ENCODE data around the gene MFSD12.
A peak's percentile ranks its signal among the peaks of the same experiment; 100 is the strongest.

Gene MFSD12

DNA sequence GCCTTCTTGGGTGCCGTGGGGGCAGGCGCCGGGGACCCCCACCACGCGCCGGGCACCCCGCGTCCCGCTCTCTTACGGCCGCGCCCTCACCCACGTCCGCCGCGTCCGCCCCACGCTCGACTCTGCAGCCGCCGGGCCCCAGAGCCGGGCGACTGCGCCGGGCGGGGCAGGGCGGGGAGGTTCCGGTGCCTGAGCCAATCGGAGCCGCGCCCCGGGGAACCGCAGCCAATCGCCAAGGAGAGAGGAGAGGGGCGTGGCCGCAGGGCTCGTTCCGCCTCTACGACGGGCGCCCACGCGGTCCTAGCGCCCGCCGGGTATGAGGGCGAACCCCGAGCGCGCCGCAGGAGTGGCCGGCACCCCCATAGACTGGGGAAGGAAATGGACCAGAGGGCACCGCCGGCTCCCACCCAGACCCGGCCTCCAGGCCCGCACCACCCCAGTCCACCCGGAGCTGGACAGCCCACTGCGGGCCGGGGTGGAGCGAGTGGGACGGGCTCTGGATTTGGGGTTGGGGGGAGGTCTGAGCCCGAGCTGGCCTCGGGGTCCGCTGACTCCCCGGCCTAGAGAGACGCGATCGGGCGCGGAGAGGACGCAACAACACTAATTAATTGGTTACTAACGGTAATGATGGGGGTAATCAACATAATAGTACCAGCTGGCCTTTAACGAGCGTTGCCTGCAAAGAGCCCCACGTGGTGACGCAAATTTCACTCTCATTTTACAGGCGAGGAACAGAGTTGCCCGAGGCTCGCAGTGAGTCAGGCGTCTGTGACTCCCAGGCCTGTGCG lies at the start of gene MFSD12:
Gene MFSD12 (minus strand): TSS at position 126 of the 788 bp plus-strand sequence. CDS start 183 bp downstream, outside the sequence.
- DNase-seq, result peak; percentile 76

DNA sequence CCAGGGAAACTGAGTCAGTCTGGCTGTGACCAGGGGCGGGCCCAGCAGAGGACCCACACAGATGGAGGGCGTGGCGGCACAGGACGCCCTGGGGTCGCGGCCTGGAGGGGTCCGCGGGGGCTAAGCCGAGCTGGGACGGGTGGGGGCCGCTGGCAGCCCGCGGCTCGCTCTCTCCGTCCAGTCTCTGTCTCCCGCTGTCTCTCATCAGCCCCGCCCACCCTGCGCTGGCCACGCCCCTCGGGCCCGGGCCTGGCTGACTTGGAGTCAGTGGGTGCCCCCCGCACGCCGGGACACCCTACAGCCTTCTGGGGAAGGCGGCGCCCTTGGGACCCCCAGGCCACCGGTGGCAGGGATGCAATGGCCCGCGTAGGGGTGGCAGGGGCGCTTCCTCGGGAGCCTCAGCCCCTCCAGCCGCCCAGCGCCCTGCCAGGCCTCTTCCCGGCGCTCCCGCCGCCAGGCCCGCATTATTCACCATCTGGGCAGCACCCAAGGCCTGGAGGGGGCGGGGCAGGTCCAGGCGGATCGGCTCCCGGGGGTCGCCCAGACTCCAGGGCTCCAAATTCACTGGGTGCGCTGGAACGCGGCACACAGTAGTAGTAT lies 49.4 kb upstream of the MFSD12 start, which contains the start of gene TBXA2R:
Gene TBXA2R (minus strand): TSS at position 186 of the 600 bp plus-strand sequence. CDS start 6,241 bp downstream, outside the sequence.
- peak; percentile 13 for DNase-seq

DNA sequence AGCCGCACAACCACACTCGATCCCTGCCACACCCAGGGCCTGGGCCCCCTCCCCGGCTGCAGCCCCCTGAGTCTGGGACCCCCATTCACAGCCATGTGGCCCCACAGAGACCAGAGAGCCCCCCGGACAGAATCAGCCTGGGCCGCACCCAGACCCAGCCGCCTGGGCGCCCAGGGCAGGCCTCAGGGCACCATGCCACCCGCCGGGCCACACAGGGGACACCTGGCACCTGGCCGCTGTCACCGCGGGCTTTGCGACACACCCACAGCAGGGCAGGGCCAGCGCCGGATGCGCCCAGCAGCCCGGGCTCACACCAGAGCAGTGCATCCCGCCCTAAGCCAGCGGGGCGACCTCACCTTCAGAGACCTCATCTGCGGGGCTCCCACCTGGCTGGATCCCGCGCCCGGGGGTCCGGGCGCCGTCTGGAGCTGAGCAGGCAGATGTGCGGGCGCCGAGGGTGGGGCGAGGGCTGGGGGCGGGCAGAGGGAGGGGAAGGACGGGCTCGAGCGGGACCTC lies 48.8 kb upstream of the MFSD12 start:
- DNase-seq, result no peak

DNA sequence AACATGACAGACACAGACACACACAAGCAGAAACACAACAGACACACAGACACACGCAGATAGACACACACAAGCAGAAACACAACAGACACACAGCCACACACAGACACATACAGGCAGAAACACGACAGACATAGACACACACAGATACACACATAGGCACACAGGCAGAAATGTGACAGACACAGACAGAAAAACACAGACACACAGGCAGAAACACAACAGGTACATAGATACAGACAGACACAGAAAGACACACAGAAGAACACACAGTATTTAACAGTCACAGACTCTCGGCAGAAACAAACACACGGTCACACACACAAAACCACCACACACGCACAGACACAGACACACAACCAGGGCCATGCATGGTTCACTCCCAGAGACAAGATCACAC lies 48.4 kb upstream of the MFSD12 start:
- no peak for DNase-seq

DNA sequence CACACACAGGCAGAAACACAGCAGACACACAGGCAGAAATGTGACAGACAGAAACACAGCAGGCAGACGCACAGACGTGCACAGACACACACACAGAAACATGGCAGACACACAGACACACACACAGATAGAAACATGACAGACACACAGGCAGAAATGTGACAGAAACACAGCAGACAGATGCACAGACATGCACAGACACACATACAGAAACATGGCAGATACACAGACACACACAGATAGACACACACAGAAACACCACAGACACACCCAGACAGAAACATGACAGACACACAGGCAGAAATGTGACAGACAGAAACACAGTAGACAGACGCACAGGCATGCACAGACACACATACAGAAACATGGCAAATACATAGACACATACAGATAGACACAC lies 48.0 kb upstream of the MFSD12 start:
- DNase-seq, result no peak

DNA sequence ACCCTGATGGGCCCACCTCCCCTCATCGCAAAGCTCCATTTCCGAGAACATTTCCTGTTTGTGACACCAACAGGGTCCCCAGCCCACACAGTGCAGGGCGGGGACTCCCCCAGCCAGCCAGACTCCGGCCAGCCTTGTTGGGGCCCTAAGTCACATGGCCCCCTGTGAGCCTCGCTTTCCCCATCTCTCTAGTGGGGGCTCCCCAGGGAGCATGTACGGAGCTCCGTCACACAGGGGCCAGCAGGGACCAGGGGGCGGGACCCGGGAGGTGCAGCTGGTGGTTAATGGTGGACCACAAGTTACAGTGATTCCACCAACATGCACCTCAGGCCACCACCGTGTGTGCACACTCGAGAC lies 47.6 kb upstream of the MFSD12 start:
- DNase-seq, result no peak

DNA sequence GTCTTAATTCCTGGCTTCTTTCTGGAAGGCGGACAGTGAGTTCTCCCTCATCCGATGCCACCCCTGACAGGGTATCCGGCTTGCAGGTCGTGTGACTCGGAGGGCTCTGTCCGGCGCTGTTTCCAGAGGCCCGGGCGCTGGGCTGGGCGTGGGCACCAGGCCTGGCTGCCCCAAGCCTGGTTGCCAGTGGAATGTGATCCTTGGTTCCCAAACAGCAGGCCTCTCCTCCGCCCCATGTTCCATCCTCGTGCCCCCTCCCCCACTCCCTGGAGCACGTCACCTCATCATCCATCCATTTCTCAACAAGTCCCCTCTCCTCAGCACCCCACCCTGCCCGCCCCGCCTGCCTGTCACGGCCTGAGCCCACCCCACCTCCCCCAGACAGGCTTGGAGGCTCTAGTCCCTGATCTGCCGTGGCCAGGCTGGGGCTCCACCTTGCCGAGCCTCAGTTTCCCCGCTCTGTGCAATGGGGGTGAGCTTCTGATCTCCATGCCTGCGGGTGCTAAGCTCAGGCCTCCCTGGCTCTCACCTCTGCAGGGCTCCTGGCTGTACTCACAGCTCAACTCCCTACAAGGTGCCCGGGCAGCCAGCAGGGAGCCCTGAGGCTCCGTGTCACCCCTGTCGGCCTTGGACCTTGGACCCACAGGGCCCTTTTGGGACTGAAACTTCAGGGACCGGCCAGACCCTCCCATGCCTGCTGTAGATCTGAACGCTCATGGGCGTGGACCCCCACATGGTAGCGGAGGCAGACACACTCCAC lies 47.0 kb upstream of the MFSD12 start:
- no peak for DNase-seq

DNA sequence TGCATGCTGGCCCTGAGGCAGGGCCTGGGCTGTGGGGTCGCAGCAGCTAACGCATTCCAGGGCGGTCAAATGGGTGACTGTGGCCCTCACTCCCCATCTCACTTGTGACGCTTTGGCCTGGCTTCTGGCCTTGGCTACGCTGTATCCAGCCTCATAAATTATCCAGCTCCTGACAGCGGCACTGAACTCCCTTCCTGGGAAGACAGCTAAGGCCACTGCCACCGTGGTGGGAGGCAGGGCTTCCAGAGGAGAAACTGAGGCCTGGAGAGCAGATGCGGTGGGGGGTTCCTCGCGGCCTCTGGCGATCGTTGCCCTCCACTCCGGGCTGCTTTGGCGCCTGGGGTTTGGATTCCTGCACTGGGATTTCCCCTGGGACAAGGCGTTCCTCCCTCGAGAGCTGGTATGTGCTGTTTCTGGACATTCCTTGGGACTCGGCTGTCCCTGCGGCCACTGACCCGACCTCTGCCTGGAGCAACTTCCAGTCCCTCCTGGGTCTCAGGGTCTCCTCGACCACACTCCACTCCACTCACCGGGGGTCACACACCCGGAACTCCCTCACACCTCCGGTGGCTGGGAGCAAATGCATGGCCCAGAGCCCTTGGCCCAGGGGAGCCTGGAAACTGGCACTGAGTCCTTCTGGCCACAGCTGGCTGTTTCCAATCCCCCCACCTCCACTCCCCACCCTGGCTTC lies 45.9 kb upstream of the MFSD12 start:
- no peak for DNase-seq

DNA sequence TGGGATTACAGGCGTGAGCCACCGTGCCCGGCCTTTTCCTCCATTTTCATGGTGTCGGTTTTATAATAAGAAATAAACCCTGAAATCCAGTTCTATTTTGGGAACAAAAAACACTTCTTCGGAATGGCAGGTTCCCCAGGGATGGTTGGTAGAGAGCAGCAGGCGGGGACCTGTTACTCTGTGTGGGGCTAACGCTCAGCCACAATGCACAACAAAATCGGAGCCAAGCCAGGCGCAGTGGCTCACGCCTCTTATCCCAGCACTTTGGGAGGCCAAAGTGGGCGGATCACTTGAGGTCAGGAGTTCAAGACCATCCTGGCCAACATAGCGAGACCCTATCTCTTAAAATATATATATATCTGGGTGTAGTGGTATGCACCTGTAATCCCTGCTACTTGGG lies 43.6 kb upstream of the MFSD12 start:
- no peak for DNase-seq

DNA sequence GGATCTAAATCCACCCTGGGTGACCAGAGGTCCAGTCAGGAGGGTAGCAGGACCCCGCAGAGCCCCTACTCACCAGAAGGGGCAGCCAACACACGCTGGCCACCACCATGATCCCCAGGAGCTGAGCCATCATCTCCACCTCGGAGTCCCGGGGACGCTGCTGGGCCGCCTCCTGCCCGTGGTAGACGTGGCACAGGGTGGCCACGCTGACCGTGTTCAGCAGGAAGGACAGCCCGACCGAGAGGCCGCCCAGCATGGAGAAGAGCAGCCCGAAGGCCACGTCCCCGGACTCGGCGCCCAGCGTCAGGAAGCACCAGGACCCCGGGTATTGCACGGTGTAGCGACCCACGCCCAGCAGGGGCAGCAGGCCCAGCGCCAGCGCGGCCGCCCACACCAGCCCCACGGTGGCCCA lies 42.4 kb upstream of the MFSD12 start:
- no peak for DNase-seq

DNA sequence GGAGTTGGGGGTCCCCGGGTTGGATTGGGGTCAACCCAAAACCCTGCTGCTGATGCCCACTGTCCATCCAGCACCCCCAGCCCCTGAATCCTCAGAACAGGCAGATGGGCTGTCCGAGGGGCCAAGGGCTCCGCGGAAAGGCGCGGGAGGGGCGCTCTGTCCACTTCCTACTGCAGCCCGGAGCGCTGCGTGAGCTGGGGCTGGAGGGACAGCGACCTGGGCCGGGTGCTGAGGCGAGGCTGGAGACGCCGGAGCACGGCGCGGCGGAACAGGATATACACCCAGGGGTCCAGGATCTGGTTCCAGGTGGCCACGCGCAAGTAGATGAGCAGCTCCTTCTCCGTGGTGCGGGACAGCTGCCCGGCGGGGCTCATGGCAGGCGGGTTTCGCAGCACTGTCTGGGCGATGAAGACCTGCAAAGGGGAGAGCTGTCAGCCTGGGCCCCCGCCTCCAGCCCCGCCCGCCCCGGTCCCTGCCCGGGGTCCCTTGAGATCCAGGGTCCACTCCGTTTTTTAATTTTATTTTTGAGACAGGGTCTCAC lies 38.2 kb upstream of the MFSD12 start:
- no peak for DNase-seq

DNA sequence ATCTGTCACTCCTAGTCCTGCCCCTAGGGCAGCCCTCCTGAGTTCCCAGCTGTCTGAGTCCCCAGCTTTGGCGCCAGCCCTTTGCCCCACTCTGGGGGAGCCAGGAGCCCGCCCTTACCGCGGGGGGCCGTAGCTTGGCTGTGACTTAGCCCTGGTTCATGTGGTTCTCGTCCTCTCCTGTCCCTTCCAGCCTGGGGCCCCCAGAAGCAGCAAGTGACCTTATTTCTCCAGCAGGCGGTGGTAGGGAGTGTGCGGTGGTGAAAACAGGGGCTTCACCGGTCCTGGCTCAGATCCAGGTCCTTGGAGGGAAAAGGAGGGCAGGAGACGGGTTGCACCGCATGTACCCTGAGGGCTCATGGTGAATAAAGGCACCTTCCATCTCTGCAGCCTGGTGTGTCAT lies 35.8 kb upstream of the MFSD12 start:
- no peak for DNase-seq

DNA sequence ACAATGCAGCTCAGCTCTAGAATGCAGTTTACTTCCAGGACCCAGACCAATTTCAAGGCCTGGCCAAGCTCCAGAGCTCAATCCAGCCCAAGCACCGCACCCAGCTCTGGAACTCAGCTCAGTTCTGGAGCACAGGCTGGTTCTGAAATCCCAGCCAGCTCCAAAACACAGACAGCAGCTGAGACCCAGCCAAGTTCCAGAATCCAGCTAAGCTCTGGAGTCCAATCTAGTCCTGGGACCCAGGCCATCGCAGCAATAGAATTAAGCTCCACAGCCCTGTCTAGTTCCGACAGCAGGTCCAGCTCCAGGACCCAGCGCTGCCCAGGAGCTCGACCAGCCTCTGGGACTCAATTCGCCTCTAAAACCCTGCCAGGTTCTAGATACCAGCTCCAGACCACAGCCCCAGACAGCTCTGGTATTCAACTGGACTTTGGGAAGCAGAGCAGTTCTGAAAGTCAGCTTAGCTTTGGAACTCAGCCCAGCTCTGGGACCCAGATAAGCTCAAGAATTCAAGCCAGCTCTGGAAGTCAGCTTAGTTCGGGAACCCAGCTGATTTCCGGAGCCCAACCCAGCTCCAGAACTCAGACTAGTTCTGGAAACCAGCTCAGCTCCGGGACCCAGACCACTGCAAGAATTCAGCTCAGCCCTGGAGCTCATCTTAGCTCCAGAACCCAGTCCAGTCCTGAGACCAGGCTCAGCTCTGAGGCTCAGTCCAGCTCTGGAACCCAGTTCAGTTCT lies 34.7 kb upstream of the MFSD12 start:
- DNase-seq, result no peak

DNA sequence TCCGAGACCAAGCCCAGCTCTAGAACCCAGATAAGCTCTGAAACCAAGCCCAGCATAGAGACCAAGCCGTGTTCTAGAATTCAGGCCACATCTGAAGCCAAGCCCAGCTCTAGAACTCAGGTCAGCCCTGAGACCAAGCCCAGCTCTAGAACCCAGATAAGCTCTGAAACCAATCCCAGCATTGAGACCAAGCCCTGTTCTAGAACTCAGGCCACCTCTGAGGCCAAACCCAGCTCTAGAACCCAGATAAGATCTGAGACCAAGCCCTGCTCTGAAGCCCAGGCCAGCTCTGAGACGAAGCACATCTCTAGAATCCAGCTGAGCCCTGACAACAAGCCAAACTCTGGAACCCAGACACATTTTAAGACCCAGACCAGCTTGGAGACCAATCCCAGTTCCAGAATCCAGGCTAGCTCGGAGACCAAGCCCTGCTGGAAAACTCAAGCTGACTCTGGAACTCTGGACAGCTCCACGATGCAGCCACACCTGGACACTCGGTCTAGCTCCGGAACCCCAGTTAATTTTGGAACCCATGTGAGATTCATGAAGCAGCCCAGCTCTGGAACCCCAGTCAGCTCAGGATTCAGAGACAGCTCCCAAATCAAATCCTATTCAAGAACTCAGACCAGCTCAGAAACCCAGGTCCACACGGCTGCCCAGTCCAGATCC lies 33.7 kb upstream of the MFSD12 start:
- no peak for DNase-seq

DNA sequence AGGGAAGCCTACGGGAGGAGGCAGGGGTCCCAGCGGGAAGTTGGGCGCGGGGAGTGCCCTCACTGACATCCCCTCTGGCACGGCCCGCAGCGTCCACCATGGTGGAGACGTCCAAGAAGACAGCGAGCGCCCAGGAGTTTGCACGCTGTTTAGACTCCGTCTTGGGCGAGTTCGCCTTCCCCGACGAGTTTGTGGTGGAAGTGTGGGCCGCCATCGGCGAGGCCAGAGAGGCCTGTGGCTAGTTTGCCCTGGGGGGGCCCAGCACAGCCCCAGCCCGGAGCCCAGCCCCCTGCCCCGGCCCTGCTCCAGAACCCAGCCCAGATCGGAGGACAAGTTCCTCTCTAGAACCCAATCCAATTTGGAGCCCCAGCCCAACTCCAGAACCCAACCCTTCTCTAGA lies 32.6 kb upstream of the MFSD12 start:
- no peak for DNase-seq

DNA sequence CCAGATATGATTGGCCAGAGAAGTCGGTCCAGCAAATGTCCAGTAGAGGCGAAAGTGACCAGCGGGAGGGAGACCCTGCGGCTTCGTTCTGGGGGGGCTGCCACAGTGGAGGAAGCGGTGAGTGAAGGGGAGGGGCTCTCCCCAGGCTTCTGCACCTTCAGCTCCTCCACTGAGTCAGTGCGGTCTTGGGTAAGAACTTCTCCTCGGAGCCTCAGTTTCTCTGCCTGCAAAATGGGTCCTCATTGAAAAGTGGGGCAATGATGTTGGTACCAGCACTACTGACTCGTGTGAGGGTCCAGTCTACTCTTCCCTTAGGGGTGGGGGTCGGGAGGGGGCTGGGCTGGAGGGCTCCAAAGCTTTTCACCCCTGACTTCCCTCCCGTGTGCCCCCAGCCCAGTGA lies 32.1 kb upstream of the MFSD12 start:
- DNase-seq, result no peak

DNA sequence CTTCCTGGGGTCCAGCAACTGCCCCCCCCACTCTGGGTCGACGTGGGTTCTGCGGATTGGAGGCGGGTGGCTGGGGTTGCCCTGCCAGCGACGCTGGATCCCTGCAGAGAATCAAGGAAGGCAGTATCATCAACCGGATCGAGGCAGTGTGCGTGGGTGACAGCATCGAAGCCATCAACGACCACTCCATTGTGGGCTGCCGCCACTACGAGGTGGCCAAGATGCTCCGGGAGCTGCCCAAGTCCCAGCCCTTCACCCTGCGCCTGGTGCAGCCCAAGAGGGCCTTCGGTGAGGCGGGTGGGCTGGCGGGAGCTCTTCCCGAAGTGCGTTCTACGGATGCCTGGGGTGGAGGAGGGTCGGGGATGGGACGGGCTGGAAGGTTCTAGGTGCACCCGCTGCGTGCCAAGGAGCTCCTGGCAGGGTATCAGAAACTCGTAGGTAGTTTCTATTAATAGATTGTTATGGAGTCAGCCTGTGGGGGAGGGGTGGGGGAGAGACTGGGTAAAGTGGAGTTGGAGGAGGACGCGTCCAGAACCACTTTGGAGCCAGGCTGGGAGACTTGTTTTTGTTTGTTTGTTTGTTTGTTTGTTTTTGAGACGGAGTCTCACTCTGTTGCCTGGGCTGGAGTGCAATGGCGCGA lies 29.4 kb upstream of the MFSD12 start:
- DNase-seq, result no peak

DNA sequence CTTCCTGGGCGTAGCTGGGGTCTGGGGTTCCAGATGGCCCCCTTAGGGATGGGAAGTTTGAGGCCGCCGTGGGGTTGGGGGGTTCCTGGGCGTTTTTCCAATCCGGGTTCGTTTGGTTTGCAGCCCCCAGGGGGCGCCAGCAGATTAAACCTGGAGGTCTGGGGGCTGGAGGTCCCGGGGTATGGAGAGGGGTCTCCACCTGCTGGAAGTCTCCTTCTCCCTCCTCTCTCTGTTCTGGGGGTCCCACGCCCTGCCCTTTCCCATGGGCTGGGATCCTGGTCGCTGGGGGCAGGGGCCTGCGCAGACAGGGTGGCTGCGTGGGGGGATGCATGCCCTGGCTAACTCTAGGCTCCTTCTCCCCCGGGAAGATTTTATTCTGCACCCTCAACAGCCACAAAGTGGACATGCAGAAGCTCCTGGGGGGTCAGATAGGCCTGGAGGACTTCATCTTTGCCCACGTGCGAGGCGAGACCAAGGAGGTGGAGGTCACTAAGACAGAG lies 28.8 kb upstream of the MFSD12 start:
- no peak for DNase-seq

DNA sequence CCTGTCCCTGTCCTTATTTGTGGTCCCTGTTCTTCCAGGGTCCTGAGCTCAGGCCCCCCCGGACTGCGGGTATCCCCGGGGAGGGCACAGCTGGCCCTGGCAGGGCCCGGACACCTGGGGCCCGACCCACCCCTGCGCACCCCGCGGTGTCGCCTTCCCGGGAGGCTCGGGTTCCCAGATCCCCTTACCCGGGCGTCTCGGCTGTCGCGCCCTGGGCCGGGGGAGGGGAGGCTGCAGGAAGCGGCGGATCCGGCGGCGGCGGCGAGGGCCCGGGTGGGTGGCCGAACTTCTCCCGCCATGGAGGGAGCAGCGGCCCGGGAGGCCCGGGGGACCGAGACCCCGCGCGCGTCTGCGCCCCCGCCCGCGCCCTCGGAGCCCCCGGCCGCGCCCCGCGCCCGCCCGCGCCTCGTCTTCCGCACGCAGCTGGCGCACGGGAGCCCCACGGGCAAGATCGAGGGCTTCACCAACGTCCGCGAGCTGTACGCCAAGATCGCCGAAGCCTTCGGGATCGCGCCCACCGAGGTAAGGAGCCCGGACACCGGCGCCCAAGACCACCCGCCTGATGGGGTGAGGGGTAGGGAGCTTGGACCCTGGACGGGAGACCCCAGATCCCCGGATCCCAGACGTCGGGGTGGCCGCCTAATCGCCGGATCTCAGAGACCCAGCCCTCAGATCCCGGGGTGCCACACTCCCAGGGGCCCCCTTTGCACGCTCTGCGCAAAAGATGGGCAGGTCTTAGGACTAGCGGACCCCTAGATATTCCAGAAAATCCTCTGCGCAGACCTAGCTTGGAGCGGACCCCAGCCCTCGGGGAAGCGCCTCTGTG lies 28.1 kb upstream of the MFSD12 start, which contains the start of gene GIPC3:
Gene GIPC3 (plus strand): TSS at position 178 of the 826 bp plus-strand sequence. CDS start 120 bp downstream, at position 298.
- no peak for DNase-seq
